GM03348 (cell line): ENCODE results near the gene ILDR2.

Source experiments
- DNase-seq: peaks from one replicate; pipeline ENCODE4 v3.0.0; 2012; ENCODE audit warnings: low spot score

ILDR2 gene

DNA sequence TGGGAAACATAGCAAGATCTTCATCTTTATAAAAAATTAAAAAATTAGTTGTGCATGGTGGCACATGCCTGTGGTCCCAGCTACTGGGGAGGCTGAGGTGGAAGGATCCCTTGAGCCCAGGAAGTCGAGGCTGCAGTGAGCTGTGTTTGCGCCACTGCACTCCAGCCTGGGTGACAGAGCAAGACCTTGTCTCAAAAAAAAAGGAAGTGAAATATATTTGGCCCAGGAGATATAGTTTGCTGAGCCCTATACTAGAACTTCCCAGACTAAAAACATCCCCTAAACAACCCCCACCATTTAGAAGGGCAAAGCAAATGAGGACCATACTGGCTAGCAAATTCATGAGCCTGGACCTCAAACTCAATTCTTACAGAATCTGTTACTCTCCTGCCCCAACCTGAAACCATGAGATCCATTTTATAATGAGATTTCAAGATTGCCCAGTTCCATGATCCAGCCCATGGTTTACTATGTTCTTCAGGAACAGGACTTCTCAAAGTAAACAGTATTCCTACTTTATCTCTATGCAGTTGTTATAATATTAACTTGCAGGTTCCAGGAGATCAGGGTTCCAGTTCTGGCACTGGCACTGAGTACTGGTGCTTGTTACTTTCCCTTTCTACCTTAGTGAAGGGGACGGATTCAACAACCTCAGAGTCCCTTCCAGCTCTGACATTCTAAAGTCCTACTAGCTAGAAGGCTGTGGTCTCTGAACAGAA lies 50.4 kb downstream of the ILDR2 start:
- no peak for DNase-seq

DNA sequence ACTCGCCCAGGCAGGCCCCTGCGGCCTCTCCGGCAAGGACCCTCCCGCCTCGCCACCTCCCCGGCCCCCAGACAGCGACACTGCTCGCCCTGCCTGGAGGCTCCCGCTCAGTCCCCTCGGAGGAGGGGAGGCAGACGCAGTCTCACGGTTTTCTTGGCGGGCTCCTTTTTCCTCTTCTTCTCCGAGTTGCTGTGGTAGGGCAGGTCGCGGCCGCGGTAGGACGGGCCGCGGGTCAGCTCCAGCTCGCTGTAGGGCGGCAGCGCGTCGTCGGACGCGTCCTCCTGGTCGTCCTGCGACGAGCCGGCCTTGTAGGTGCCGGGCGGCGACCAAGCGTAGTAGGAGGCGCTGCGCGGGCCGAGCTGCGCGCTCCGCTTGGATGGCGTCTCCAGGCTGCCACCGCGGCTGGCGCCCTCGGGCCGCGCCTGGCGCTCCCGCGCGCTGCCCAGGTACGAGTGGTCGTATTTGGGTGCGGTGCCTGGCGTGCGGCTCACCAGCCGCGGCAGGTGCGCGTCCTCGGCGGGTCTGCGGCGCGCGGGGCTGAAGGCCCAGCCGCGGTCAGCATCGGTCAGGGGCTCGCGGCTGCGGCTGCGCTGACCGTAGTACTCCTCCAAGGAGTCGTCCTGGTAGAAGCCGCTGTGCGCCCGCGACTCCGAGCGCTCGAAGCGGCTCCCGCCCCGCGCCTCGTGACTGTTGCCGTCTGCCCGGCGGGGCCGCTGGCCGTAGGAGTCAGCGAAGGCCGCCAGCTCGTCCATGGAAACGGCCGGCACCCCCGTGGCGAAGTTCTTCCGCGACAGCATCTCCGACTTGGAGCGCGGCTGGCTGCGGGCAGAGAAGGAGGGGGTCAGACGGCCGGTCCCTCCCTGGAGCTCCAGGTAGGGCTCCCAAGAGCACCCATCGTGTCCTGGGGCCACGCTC lies 54.5 kb downstream of the ILDR2 start:
- no peak for DNase-seq

DNA sequence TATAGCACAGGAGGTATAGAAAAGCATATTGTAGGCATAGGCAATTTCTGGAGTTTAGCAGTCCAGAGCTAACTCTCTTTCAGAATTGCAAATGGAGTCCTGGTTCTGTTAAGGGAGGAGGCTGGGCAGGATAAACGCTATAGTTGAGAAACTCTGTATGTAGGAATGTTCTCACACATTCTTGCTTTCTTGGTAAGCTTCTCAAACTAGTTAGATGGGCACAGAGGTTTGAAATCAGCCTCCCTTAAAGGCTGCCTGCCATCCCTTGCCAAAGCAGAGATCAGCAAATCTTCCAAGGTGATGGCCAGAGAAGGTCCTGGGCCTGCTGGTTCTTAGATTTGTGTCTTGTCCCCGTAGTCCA lies 56.4 kb downstream of the ILDR2 start:
- DNase-seq: no peak

DNA sequence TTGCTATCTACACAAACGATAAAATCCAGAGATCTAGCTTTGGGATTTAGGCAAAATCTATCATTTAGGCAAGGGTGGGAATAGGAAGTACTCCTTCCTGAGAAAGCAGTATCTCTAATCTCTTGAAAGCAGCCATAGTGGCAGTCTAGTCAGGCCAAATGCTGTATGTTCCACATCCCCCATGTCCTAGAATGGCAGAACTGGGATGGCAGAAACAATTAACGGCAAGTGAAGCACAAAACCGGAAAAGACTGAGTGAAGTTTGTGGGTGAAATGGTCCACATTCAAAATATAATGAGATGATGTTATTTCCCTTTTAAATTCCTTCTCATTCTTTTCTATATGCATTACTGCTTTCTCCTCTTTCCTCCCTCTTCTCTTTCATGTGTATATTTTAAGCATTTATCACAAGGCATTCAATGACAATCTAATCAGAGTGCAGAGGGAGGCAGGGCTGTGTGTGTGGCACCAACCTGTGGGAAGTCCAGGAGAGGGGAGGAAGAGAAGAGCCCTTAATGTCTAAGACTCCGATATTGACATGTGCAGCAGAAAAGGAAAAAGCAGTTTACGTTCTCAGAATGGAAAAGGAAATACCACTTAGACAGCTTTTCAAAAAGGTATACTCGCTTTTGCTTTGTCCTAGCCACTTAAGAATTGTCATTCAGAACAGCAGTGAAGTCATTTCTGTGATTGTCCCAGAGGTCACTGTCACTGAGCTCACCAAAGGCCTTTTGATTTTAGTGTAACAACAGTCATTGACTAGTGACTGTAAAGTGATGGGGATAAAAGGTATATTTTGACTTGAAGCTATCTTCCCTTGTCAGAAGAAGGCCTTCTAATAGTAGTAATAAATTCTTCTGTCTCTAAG lies 57.0 kb downstream of the ILDR2 start:
- DNase-seq: no peak

DNA sequence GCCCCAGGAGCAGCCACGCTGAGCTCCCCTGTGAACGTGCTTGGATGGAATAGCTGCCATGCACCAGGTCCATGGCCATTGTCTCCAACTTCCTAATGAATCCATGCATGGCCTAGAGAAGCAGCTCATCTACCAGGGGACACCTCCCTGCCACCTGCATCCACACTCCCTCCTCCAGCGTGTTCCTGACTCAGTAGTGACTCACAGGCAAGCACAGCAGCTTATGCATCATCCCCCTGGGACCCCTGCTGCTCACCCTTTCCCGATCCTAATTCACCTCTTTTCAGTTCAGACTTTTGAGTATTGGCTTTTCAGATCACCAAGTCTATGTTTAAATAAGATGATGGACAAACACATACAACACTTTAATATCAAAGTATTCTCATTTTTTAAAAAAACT lies 59.4 kb downstream of the ILDR2 start:
- peak; percentile 6 for DNase-seq

DNA sequence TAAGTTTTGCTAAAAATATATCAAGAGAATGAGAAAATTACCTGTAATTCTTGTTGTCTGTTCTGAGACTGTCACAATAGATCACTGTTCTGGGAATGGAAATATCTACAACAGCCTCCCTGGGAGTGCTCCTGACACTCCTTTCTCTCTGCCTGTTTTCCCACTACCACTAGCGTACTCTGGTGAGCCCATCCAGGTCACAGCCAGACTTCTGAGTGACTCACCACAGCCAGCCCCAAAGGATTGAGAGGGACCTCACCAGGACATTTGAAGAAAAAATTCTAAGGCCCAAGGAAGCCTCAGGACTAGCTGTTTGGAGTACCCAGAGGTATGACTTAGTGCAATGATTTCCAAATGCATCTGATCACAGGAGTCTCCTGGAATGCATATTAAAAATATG lies 60.3 kb downstream of the ILDR2 start:
- DNase-seq: no peak

DNA sequence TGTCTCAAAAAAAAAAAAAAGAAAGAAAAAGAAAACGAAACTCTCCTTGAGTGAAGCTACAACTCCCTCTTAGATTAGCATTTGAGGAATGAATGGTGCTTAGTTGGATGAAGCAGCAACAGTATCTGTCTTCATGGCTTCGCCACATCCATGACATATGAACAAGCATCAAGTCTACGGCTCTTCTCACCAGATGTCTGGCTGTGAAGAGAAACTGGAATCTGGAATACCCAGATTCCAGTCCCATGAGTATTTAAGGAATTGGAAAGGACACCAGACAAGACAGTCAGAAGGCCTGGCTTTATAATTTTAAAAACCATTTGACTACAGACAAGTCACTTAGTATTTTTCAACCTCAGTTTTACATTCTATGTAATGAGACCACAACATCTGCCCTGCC lies 61.2 kb downstream of the ILDR2 start:
- no peak for DNase-seq

DNA sequence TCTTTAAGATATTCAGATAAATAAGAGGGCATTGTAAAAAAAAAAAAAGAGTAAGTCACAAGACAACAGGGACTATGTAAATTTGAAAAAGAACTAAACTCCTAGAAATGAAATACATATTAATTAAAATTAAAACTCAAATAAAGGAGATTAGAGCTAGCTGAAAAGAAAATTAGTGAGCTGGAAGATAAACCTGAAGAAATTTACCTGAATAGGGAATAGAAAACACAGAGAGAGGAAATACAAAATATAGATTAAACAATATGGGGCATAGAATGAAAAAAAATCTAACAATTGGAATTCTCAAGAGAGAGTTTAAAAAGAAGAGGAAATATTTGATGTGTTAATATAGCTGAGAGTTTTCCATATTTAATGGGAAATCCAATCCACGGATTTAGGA lies 63.7 kb downstream of the ILDR2 start:
- DNase-seq: no peak

DNA sequence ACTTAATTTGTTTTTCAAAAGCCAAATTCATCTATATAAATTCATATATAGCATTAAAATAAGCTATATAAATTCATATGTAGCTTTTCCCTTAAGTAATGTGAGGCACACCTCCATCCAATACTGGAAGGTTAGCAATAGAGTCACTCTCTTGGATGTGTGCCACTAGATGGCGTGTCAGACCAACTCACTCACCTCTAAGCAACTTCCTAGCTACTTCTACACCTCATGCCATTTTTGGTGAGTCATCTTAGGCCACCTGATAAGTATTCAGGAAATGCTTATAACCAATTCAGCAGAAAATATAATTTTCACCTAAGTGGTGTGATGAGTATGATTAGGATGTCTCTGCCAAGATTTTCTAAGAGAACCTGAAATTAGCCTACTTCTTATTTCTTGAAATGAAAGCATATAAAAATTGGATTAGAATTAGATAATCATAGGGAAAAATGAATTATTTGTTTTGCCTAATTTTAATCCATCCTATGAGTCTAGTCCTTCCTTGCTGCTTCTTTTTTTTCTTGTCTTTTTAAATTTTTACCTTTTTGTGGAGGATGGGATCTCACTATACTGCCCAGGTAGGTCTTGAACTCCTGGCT lies 64.8 kb downstream of the ILDR2 start:
- peak; percentile 54 for DNase-seq

DNA sequence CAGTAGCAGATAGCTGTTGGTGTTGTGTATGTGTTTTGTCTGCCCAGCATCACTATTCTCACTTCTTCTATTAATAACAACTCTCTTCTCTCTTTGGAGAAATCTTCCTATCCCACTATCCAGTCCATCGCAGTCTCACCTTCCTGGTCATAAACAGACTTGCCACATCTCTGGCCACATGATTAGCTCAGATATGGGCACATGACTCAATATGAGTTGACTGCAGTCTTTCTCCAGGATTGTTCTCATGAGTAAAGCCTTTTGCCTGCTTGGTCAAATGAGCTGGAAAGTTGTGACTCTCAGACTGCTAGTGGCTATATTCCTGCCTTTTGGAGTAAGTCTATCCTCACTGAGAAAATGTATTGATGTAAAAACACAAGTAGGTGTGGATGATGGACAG lies 66.4 kb downstream of the ILDR2 start:
- no peak for DNase-seq

DNA sequence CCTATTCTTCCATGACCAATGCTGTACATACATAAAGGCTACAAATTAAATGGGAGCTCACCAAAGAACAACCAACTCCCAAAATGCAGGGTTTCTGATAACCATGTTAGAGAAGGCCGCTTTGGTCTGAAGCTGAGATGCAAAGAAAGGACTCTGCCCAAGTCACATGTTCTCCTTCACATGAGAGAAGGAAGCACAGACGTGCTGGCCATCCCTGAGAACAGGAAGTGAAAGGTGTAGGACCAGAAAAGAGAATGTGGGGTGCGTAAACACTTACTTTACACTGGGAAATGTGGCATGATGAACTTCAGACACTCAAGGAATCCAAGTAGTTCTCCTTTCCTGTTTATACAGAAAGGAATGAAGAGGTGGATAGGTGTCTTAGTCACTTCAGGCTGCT lies 67.6 kb downstream of the ILDR2 start:
- no peak for DNase-seq

DNA sequence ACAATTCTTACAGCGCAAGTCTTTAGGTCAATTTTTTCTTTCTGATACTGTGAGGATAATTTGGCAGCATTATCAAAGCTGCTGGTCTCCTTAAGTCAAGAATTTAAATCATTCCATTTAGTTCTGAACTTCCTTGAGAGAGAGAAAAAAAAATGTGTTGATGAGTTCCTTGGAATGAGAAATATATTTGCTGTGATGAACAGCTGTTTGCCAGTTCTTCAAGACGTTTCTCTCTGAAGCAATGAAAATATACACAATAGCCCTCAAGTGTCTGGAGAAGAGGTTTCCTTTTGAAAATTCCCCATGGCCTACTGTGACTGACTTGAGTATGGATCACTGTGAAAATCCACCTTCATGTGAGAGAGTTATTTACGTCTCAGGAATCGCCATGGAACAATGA lies 68.3 kb downstream of the ILDR2 start:
- no peak for DNase-seq

DNA sequence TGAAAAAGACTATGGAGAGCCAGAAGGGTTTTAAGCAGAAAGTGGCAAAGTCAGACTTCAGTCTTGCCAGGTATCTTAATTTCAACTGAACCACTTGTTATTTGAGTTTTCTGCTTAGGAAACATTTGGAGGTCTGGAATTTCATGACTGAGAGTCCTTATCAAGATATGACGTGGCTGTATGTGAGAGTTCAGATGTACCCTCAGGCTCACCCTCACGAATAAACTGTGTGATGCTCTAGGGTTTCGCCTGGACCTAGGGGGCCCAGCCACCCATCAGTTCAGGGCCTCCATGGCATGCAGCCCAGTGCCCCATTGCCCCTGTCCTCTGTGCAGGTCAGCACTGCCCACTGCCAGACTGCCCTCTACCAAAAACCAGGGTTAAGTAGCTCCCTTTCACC lies 68.7 kb downstream of the ILDR2 start:
- no peak for DNase-seq

DNA sequence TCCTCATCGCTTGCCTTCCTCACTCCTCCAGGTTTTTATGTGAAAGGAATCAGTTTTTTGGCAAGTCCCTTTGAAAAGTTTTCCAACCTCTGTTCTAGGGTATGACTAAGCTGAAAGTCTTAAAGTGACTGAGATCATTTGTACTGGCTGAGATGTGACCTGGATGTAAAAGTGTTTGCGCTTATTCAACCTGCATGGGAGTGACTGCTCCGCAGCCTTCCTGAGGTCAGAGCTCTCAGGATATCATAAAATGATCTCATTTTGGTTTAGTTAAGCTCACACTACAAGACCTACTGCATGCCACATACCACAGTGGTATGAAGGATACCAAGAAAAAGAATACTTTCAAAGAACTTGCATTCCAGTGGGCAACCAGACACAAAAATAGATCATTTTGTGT lies 69.4 kb downstream of the ILDR2 start:
- peak; percentile 23 for DNase-seq

DNA sequence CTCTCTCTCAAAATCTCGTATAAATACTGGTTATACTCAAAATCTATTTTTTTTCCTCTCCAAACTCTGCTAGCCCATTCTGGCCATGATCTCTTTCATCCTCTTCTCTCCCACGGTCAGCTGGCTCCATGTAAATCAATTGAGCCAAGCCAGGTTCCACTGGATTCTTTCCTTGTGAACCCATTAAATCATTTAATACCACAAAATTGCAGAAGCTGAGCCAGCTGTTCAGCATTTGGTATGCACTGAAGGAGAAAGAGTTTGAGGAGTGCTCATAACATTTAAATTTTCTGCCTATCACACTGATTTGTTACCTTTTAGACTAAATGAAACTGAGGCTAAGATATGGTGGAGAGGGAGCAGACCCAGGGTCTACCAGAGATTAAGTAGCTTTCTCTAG lies 70.2 kb downstream of the ILDR2 start:
- DNase-seq: no peak

DNA sequence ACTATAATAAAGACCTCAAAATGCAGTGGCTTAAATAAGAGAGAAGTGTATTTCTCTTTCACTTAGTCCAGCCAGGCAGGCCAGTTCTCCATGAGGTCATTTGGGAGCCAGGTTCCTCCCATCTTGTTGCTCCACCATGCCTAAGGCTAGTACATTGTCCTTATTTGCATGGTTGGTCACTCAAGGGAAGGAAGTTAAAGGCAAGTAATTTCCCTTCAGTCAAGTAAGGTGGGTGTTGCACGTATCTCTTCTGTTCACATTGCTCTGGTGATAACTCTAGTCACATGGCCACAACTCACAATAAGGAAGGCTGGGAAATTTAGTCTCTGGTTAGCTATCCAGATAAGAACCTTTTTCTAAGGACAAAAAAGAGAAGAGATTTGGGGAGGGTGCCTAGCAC lies 72.1 kb downstream of the ILDR2 start:
- DNase-seq: no peak

DNA sequence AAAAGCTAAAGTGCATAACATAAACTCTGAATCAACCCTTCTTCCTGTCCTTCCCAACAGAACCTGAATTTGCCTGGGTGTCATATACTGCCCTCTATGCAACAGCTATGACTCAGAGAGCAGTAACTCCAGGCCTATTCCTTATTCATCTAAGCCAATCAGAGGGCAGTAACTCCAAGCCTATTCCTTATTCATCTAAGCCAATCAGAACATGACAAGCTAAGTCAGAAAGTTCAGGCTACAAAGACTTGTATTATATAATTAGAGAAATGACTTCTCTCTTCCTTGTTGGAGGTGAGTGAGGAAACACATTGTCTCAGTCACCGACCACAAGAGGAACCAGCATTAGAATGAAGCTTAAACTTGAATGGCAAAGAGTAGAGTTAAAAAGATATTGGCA lies 73.1 kb downstream of the ILDR2 start:
- no peak for DNase-seq

DNA sequence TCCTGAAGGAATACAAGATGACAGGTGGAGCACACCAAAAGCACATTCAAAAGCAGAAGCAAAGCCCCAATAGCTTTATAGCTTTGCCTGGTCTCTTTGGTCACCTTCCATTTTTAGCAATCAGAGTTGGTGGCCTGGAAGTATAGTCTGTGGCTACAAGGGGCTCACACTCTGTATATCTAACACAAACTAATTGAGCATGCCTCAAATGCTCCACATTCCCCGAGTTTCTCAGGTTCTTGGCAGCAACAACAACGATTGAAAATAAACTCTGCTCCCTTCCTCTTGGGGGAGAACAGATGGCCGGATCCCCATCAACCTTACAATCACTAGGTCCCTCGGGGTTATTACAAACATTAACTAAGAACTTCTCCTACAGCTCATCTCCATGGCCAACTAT lies 74.4 kb downstream of the ILDR2 start:
- DNase-seq: no peak

DNA sequence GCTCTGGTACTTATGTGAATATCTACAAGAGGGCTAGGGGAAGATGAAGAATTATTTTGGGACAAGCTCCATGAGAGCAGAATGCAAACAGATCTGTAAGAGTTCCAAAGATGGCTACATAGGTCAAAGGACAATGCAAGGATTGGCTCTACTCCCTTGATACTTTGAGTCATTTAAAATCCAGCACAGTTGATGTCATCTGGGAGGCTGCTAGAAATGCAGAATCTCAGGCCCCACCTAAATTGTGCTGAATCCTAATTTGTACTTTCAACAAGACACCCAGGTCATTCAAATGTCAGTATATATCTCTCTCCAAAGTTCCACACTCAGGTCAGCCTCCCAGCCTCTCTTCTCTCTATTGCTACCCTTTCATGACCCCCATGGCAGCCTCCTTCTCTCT lies 75.6 kb downstream of the ILDR2 start:
- DNase-seq: no peak

DNA sequence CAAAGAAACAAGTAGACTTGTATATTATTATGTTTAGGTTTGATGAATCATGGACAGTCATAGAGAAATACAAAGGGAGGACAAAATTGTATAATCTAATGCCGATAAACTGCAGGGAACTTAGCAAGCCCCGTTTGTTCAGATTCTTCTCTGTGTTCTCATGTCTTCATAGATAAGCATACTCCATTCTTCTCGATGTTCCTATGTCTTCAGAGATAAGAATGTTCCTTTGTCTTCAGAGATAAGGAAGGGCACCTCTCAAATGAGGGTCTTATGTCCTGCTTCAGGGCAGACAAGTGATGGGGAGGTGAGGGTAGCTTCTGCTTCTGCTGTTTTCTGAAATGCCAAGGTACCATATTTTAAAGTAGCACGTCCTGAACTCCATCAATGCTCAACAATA lies 79.6 kb downstream of the ILDR2 start:
- DNase-seq: no peak

DNA sequence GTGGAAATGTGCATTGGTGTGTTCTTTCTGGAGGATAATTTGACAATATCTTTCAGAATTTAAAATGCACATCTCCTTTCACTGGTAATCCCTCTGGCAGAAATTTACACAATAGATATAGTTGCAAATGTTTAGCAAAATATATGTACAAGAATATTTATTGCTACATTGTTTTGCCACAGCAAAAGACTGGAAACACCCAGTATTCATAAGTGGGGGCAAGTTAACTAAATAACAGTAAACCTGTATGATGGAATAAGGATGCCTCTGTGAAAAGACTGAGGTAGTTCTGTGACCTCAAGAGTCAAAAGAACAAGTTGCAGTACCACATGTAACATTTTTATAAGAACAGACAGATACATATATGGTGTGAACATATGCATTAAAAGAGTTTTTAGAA lies 85.6 kb downstream of the ILDR2 start:
- DNase-seq: no peak

DNA sequence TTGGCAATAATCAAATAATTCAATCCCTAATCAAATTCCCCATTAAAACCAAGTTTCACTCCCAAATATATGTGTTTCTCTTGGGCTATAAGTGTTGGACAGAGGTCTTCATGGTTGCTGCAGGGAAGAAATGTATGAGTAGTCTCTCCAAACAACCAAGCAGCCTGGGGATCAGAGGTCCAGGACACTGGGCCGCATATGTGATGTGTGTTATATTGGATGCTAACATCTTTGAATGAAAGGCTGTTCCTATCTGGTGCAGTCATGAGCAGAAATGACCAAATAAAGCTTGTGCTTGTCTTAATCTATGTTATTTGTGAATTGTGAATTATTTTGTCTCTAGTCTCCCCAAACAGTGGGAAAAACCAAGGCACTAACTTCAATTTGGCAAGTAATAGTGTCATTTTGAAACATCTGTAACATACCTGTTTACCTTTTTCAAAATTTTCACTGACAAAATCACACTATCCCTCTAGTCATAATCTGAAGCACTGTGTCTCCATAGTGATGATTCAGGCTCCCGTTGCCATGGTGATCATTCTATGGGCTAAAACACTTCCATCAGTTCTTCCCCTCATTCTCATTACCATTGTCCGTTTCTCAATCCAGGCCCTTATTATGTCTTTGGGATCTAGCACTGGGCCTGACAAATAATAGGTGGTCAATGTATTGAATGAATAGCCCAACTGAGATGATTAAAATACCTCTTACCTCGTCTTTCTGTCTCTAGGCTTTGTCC lies 86.8 kb downstream of the ILDR2 start:
- DNase-seq: no peak
